Activated CD4-positive, alpha-beta T cell treated with anti-CD3 and anti-CD28 coated beads, Interleukin-2, amount 50 U/mL, for 1 hour (primary cell): ENCODE measurements around the gene CSGALNACT2.

Source experiments
- DNase-seq: peaks from one replicate; pipeline ENCODE4 v3.0.0-alpha.2; 2020

The CSGALNACT2 gene

DNA sequence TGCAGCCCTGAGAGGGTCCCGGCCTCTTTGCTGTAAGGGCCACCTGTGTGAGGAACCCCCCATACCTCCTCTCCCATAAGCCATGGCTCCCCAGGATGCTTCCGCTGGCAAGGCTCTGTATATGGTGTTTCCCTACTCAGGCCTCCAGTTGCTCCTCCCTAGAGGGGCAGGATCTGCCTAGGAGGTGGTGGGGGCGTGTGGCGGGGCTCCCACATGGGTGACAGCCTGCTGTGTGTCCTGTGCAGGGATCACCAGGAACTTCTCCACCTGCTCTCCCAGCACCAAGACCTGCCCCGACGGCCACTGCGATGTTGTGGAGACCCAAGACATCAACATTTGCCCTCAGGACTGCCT is 25.7 kb upstream of the CSGALNACT2 start:
- no peak for DNase-seq

DNA sequence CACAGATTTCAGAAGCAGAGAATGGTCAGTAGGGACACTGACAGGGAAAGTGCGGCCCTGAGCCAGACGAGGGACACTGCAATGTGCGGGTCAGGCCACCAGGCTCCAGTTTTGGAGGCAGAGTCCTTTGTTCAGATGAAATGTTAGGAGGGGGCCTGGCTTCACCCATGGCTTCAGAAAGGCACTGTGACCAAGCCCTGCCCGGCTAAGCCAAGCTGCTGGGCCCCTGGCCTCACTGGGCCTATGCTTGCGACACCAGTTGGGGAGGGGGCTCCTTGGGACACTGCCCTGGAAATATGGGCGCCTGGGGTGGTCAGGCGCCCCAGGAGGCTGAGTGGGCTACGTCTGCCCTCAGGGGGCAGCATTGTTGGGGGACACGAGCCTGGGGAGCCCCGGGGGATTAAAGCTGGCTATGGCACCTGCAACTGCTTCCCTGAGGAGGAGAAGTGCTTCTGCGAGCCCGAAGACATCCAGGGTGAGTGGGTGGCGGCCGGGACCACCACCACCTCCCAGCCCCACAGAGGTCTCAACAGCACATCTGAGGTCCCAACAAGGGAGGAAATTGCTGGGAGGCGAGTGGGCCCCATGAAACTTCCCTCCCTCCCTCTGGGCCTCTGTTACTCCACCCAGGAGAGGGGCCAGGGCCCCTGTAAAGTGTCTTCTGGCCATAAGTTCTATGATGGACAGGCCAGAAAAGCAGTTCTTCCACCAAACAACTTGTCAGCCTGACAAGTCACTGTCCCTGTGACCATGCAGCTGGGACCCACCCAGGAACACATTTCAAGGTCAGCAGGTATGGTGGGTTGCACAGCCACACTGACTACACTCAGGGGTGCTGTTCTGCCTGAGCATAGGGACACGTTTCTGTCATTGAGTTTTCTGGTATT is 24.8 kb upstream of the CSGALNACT2 start:
- DNase-seq: no peak

- no peak for DNase-seq
These were observed 24.0 kb upstream of the CSGALNACT2 start for GRCh38 chr10:43114088-43114742.

- no peak for DNase-seq
These were observed 23.3 kb upstream of the CSGALNACT2 start for GRCh38 chr10:43114743-43115611.

GRCh38 chr10:43115881-43116595 is 22.2 kb upstream of the CSGALNACT2 start:
- DNase-seq: no peak

GRCh38 chr10:43116596-43116995 is 21.6 kb upstream of the CSGALNACT2 start:
- no peak for DNase-seq

DNA sequence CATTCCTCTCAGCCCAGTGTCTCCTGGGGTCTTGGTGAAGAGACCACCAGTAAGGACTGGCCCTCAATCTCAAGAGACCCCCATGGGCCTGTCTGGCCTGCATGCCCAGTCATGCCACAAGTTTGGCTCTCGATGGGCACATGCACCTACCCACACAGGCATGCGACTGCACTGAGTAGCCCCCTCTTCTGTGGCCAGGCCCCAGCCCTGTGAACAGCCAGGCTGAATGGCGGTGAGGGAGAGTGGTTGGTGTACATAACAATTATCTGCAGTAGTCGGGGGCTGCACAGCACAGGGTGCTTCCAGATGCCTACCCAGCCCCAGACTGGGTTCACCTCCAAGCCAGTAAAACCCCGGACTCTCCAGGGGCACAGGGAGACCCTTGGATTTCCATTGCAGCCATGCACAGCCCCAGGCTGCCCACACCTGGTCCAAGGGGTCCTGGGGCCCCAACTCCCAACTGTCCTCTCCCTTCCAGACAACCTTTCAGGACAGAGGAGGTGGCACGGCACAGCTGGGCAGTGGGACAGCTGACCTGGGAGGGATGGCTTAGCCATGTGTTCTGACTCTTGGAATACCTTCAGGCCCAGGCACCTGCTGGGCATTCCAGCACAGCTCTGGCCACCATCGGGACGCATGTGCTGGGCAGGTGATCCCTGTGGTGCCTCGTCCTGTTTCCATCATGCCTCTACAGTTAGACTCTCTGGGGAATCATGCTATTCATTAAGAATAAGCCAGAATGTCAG is 21.0 kb upstream of the CSGALNACT2 start:
- DNase-seq: no peak

GRCh38 chr10:43117777-43118583 is 20.3 kb upstream of the CSGALNACT2 start:
- DNase-seq: no peak

- DNase-seq: no peak
These were observed 19.4 kb upstream of the CSGALNACT2 start for GRCh38 chr10:43118631-43119415.

DNA sequence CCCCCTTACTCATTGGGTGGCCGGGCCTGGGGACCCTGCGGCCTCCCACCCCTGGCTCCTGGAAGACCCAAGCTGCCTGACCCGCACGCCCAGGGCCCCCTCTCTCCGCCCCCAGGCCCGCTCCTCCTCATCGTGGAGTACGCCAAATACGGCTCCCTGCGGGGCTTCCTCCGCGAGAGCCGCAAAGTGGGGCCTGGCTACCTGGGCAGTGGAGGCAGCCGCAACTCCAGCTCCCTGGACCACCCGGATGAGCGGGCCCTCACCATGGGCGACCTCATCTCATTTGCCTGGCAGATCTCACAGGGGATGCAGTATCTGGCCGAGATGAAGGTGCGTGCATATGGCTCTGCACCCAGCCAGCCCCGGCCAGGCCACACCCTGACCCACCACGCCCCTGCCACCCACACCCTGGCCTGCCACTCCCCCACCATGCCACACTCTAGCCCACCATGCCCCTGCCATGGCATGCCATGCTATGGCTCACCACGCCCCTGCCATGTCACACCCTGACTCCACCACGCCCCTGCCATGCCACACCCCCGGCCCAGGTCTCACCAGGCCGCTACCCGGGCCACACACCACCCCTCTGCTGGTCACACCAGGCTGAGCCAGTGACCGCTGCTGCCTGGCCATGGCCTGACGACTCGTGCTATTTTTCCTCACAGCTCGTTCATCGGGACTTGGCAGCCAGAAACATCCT is 18.7 kb upstream of the CSGALNACT2 start:
- DNase-seq: no peak

DNA sequence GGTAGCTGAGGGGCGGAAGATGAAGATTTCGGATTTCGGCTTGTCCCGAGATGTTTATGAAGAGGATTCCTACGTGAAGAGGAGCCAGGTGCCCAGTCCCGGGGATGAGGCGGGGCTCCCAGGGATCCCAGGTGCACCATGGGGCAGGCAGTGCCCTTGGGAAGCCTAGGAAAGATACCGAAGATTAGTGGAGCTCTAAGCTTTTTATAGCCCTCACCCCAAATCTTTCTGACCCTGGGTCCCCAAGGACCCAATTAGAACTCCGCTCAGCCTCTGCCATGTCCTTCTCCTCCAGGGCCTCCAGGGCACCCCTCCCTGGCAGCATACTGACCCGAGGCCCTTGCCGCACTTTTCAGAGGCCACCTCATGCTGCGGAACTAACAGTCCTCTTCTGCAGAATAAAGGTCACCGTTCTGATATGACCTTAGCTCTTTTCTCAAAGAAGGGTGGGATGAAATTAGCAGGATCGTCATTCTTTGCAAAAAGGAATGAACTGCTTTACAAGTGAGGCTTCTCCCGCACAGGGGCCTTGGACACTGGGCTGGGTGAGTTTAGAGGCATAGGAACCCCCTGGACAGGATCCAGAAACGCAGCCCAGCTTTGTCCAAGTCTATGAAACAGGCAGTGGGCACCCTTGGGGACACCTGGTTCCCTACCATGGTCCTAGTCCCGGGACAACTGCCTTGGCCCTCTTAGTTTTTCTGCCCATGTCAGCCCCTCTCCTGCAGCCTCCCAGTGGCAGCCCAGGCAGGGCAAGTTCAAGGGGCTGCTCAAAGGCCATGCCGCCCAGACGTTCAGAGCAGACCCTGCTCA is 17.9 kb upstream of the CSGALNACT2 start:
- DNase-seq: no peak

DNA sequence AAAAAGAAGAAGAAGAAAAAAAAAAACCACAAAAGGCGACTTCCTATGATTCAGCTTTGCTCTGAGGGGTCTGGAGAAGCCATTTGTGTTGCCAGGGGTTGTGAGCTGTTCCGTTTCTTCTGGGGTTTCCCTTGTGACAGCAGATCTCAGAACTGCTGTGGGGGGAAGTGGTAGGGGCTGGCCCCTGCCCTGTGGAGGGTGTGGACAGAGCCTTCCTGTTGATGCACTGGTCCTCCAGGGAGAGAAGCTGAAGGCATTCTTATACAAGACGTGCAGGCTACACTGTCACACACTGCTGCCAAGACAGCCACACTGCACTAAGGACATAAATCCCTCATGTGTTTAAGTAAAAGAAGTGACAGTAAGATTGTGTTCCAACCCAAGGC is 17.3 kb upstream of the CSGALNACT2 start:
- peak; percentile 10 for DNase-seq

DNA sequence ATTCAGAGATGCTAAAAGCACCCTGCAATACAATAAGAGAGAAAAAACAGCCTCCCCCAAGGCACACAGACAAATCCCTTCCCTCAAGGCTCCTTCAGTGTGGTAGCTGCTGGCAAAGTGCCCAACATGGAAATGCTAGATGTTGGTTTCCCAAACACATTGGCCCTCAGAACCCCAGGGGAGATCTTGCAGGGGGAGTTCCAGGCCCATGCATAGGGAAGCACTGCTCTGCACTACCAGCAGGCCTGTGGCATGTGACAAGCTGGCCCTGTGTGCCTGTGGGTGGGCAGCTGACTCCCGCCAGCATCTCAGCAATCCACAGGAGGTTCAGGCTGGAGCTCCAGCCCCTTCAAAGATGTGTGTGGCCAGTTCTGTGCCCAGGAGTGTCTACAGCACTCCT is 16.8 kb upstream of the CSGALNACT2 start:
- no peak for DNase-seq

DNA sequence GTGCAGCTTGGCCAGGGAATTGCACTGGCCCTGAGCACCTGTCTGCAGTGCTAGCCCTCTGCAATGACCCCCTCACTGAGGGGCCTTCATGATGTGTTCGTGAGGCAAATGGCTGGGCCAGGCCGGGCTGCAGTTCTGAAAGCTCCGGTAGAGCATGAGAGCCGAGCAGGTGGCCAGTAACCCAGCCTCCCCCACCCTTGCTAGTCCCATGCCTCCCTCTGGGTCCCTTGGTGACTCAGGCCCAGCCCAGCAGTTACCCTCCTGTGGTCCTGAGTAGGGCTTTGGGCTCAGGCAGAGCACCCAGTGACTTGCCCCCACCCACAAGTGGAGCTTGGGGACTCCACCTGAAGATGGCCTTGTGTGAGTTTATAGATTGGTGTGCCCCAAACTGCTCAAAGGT is 16.1 kb upstream of the CSGALNACT2 start:
- DNase-seq: no peak

GRCh38 chr10:43122826-43123225 is 15.4 kb upstream of the CSGALNACT2 start:
- DNase-seq: no peak

- DNase-seq: no peak
These were observed 14.7 kb upstream of the CSGALNACT2 start for GRCh38 chr10:43123361-43124093.

DNA sequence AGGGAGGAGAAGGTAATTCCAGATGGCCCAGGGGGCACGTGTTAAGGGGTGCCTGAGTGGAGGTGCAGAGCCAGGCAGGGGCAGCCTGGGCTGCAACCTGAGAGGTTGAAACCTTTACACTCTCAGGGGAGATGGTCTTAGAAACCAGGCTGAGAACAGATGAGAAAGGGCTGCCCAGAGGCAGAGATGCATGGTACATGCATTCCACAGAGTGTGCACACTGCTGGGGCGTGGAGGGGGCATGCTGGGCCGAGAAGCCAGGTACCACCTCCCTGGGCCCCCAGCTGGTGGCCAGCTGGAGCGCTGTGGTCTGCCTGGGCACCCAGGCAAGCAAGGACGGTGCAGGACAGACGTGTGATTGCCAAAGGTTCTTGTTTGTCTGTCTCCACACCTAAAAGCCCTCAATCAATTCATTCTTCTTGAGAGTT is 14.1 kb upstream of the CSGALNACT2 start:
- DNase-seq: no peak
